Cardiac fibroblast (primary cell): ENCODE measurements around the gene STK16.

Experiments
- DNase-seq, 2 donors: peaks; one replicate each; pipeline versions ENCODE4 v3.0.0 to v3.0.0-alpha.2; 2010; ENCODE audit warnings: low read depth in 2 of 2
- H3K4me3 ChIP-seq, 2 donors: replicated peaks in 1 of 2; 1 replicate in 1 of 2; 2 replicates in 1 of 2; pipeline ENCODE4 v1.5.1; 2011; ENCODE audit warnings: low read depth in 2 of 2, low read length in 2 of 2, mild to moderate bottlenecking in 2 of 2, moderate library complexity in 1 of 2
- CTCF ChIP-seq: IDR thresholded peaks from one replicate; pipeline ENCODE4 v1.5.1; 2011; ENCODE audit warnings: low read depth, mild to moderate bottlenecking, low read length, inconsistent platforms

Gene STK16

GRCh38 chr2:219205165-219205538 is 40.1 kb upstream of the STK16 start:
- DNase-seq = no peak
- H3K4me3 ChIP-seq = no peak overlapping the region
- no peak for TF ChIP-seq CTCF

DNA sequence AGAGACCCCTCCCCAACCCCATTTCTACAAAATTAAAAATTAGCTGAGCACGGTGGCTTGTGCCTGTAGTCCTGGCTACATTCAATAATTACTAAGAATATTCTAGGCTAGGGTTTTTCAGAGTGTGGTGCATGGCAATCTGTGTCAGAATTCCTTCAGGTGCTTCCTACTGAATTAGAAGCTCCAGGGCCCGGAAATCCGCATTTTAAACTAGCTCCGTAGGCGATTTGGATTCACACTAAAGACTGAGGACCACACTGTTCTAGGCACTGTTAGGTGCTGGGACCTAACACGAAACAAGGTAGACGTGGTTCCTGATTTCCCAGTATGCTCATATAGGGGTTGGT is 39.3 kb upstream of the STK16 start:
- TF ChIP-seq CTCF = no peak
- no peak for DNase-seq
- peak overlapping the region; percentile 58 to 66 for H3K4me3 ChIP-seq

- DNase-seq = peak; percentile 90 to 95
- peak within 1 kb of the TSS; percentile 76 for H3K4me3 ChIP-seq
- TF ChIP-seq CTCF = peak; percentile 8
Observed at GRCh38 chr2:219206328-219207133, 38.7 kb upstream of the STK16 start, which contains the start of gene ZFAND2B. TSS of gene ZFAND2B (plus strand) at chr2:219206782. CDS start at chr2:219206988, 206 bp downstream.

DNA sequence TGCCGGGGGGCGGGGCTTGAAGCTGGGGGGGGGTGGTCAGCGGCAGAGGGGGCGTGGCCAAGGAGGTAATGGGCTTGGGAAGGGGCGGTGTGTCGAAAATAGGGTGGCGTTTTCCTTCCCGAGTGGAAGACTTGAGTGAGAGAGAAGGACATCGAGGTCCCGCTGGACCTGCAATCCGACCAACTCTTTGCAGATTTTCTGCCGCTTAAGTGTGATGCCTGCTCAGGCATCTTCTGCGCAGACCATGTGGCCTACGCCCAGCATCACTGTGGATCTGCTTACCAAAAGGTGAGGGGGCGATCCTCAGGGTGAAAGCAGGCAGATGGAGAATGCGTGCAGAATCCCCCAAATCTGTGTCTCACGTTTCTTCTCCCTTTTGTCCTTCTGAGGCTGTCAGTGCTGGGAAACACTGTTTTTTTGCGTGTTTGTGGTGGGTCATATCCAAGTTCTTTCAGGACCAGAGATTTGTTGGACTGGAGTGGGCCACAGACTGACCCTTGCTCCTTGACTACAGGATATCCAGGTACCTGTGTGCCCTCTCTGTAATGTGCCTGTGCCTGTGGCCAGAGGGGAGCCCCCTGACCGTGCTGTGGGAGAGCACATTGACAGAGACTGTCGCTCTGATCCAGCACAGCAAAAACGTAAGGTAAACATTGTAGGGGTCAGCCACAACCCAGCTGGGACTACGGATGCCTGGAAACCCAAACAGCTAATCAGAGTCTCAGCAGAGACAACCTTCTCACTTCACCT is 38.0 kb upstream of the STK16 start:
- no peak for DNase-seq
- peak overlapping the region; percentile 76 for H3K4me3 ChIP-seq
- no peak for TF ChIP-seq CTCF

- peak overlapping the region in 1 of 2 donors; percentile 76 for H3K4me3 ChIP-seq
- no peak for TF ChIP-seq CTCF
- peak; percentile 49 to 73 for DNase-seq
Observed at GRCh38 chr2:219207884-219208740, 37.2 kb upstream of the STK16 start.

DNA sequence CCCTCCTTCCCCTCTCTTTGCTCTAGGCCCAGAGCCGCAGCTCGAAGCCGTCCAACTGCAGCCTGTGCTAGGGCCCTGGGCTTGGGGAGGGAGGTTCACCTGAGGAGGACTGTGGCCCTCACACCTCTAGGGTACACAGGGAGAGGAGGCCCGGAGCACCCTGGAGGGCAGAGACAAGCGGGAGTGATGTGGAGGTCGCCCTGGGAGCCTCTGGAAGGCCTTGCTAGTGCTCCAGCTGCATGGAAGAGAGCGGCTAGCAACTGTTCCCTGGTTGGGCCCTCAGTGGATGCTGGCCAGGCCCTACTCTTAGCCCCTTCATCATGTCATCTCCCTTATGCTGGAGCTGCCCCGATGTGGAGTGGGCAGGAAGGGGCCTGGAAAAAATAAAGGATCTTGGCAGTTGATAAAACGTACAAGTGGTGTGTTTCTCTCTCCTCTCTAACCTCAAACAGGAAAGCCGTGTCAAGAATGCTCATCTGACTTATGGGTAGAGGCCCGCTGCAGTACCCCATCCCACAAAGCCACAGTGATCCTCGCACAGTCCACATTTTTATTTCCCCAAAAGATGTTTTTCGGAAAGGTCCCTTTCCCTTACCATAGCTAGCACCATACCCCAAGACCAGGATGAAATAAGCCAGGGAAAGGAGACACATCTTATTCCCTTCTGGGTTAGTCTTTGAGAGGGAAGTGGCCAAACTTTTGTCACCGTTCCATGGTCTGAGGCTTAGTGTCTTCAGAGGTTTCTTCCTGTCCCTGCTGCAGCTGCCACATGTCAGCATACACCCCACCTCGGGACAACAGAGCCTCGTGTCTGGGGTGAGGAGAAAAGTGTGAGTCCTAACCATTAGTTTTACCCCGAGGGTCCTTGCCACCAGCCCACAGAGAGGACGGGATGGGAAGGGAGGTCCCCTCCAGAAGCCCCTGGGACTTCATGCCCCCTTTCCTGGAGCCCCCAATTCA is 35.8 kb upstream of the STK16 start:
- TF ChIP-seq CTCF = no peak
- no peak overlapping the region for H3K4me3 ChIP-seq
- DNase-seq = no peak
